Ascending aorta (tissue), 2 donors: ENCODE results near the gene ECT2. TPM values are rescaled to one million over a fixed set of nuclear protein-coding genes. Genes with fewer than 3 reads are reported as not detected.
"Not testable (repeated sequence)": the region's sequence is repeated elsewhere in the genome, so short reads cannot be mapped to it uniquely, and the experiment has no call there.

Source experiments
- DNase-seq, 2 donors: peaks; one replicate each; pipeline ENCODE4 v3.0.0-alpha.2; 2019; ENCODE audit warnings: low spot score in 2 of 2
- H3K27ac ChIP-seq, 2 donors: fragments of 200-600 bp; sonication (generic); one replicate each; pipeline ENCODE4 v1.5.1; 2016 to 2017; ENCODE audit warnings: mild to moderate bottlenecking in 1 of 2
- H3K27me3 ChIP-seq: fragments of 200-600 bp; sonication (generic); one replicate; pipeline ENCODE4 v1.5.1; 2017
- H3K36me3 ChIP-seq, 2 donors: fragments of 200-600 bp; sonication (generic); one replicate each; pipeline ENCODE4 v1.5.1; 2016
- H3K4me1 ChIP-seq, 2 donors: fragments of 200-600 bp; sonication (generic); one replicate each; pipeline ENCODE4 v1.5.1; 2016 to 2017; ENCODE audit warnings: mild to moderate bottlenecking in 1 of 2
- H3K4me3 ChIP-seq, 2 donors: fragments of 200-600 bp; sonication (generic); one replicate each; pipeline ENCODE4 v1.5.1; 2016 to 2017; ENCODE audit warnings: mild to moderate bottlenecking in 1 of 2
- H3K9me3 ChIP-seq, 2 donors: fragments of 200-600 bp; sonication (generic); one replicate each; pipeline ENCODE4 v1.5.1; 2016
- CTCF ChIP-seq, 3 experiments: fragments of 200-600 bp in 2 of 3; fragments of 450-650 bp in 1 of 3; sonication (generic) in 2 of 3; IDR thresholded peaks; one replicate each; pipeline ENCODE4 v1.5.1; 2016 to 2019; ENCODE audit warnings: antibody characterized with exemption in 3 of 3, mild to moderate bottlenecking in 1 of 3, moderate library complexity in 1 of 3
- intact Hi-C: fragments of 100-400 bp; cut with DNase I; formaldehyde crosslinking; loops from one replicate; pipeline ENCODE4 v1.15.1; 2023
- total RNA-seq: library from RNA; depleted of rRNA; stranded (reverse); fragments of >200 nt; gene quantifications from one replicate; pipeline ENCODE4 v1.1.0, GENCODE V29; 2016

ECT2 gene
- total RNA-seq, 1 donor from 2014 or later = 27.1 TPM

- no peak for TF ChIP-seq CTCF (IDR thresholded peaks at IDR 0.05)
- no peak for DNase-seq
- H3K4me3 ChIP-seq = no peak overlapping the region
- no peaks in the 10 kb centered on the region for H3K36me3 ChIP-seq
- no peak overlapping the region for H3K27ac ChIP-seq
- no peaks in the 10 kb centered on the region for H3K9me3 ChIP-seq
- H3K4me1 ChIP-seq = peaks cover 0 to 3% of the 10 kb centered on the region in 2 donors
- intact Hi-C loops = no loop called here
- H3K27me3 ChIP-seq = no peaks in the 10 kb centered on the region
These were observed 102.5 kb downstream of the ECT2 start for GRCh38 chr3:172853005-172853404.

- no peak for DNase-seq
- Histone ChIP-seq H3K4me3 (no peak overlapping the region), H3K9me3 (no peaks in the 10 kb centered on the region), H3K4me1 (peaks cover 0 to 3% of the 10 kb centered on the region in 2 donors), H3K27me3 (no peaks in the 10 kb centered on the region), H3K27ac (no peak overlapping the region), H3K36me3 (no peaks in the 10 kb centered on the region)
- no peak for TF ChIP-seq CTCF (IDR thresholded peaks at IDR 0.05)
- intact Hi-C loops = no loop called here
These were observed 103.6 kb downstream of the ECT2 start for GRCh38 chr3:172853921-172854666.

GRCh38 chr3:172855037-172855436, 104.5 kb downstream of the ECT2 start:
- intact Hi-C loops = no loop called here
- Histone ChIP-seq H3K36me3 (no peaks in the 10 kb centered on the region), H3K27ac (no peak overlapping the region), H3K4me3 (no peak overlapping the region), H3K9me3 (no peaks in the 10 kb centered on the region), H3K27me3 (no peaks in the 10 kb centered on the region), H3K4me1 (peaks cover 0 to 3% of the 10 kb centered on the region in 2 donors)
- no peak for TF ChIP-seq CTCF (IDR thresholded peaks at IDR 0.05)
- no peak for DNase-seq

GRCh38 chr3:172856795-172857742, 106.5 kb downstream of the ECT2 start:
- no peaks in the 10 kb centered on the region for H3K27me3 ChIP-seq
- intact Hi-C loops = no loop called here
- no peak overlapping the region for H3K4me3 ChIP-seq
- DNase-seq = no peak
- H3K36me3 ChIP-seq = no peaks in the 10 kb centered on the region
- no peaks in the 10 kb centered on the region for H3K9me3 ChIP-seq
- no peak for TF ChIP-seq CTCF (IDR thresholded peaks at IDR 0.05)
- H3K4me1 ChIP-seq = peaks cover 0 to 3% of the 10 kb centered on the region in 2 donors
- peak overlapping the region in 1 of 2 donors; percentile 25 for H3K27ac ChIP-seq

- intact Hi-C loops = no loop called here
- Histone ChIP-seq H3K4me3 (no peak overlapping the region), H3K9me3 (no peaks in the 10 kb centered on the region), H3K27ac (no peak overlapping the region), H3K36me3 (no peaks in the 10 kb centered on the region), H3K4me1 (peaks cover 0 to 3% of the 10 kb centered on the region in 2 donors), H3K27me3 (no peaks in the 10 kb centered on the region)
- TF ChIP-seq CTCF (IDR thresholded peaks at IDR 0.05) = no peak
- no peak for DNase-seq
These were observed 108.5 kb downstream of the ECT2 start for GRCh38 chr3:172859041-172859440.

GRCh38 chr3:172866726-172867350, 116.3 kb downstream of the ECT2 start:
- H3K27ac ChIP-seq, H3K4me3 ChIP-seq, H3K9me3 ChIP-seq, H3K36me3 ChIP-seq, intact Hi-C loops, DNase-seq, H3K27me3 ChIP-seq, H3K4me1 ChIP-seq: not testable (repeated sequence)
